Osteocyte (in vitro differentiated cells): Measurements from ENCODE around the gene MYL3. TPM values are rescaled to one million over a fixed set of nuclear protein-coding genes. Genes with fewer than 3 reads are reported as not detected.

Experiments
- DNase-seq: peaks from one replicate; pipeline ENCODE4 v3.0.0; 2021; ENCODE audit warnings: mixed read lengths; ENCODE audit not compliant: unreplicated experiment; ENCODE audit errors: extremely low spot score
- H3K27ac Mint-ChIP-seq: one replicate; pipeline ENCODE4 v1.8.0; 2021; ENCODE audit warnings: mild to moderate bottlenecking, mixed read lengths; ENCODE audit not compliant: unreplicated experiment
- H3K27me3 Mint-ChIP-seq: one replicate; pipeline ENCODE4 v1.8.0; 2021; ENCODE audit warnings: mixed read lengths; ENCODE audit not compliant: unreplicated experiment
- H3K36me3 Mint-ChIP-seq: one replicate; pipeline ENCODE4 v1.8.0; 2021; ENCODE audit warnings: mixed read lengths; ENCODE audit not compliant: unreplicated experiment
- H3K4me1 Mint-ChIP-seq: one replicate; pipeline ENCODE4 v1.8.0; 2021; ENCODE audit warnings: mixed read lengths; ENCODE audit not compliant: unreplicated experiment
- H3K4me3 Mint-ChIP-seq: one replicate; pipeline ENCODE4 v1.8.0; 2021; ENCODE audit warnings: mild to moderate bottlenecking, moderate library complexity, mixed read lengths; ENCODE audit not compliant: unreplicated experiment
- H3K9me3 Mint-ChIP-seq: one replicate; pipeline ENCODE4 v1.8.0; 2021; ENCODE audit warnings: mixed read lengths; ENCODE audit not compliant: unreplicated experiment
- CTCF ChIP-seq: fragments of 200-600 bp; sonication (generic); IDR thresholded peaks from 2 replicates; pipeline ENCODE4 v1.5.0; 2021; ENCODE audit warnings: antibody characterized with exemption, mild to moderate bottlenecking, moderate library complexity
- total RNA-seq: library from RNA; stranded (reverse); gene quantifications from 2 replicates; pipeline ENCODE4 v1.2.1, GENCODE V29; 2021

MYL3 gene
- total RNA-seq, 1 donor from 2014 or later = 1.6 TPM

- no peaks in the 10 kb centered on the region for H3K36me3 Mint-ChIP-seq
- H3K4me3 Mint-ChIP-seq = no peak overlapping the region
- peaks cover 4% of the 10 kb centered on the region for H3K27me3 Mint-ChIP-seq
- no peak overlapping the region for H3K27ac Mint-ChIP-seq
- H3K4me1 Mint-ChIP-seq = peaks cover 38% of the 10 kb centered on the region
- DNase-seq = no peak
- no peak for TF ChIP-seq CTCF
- H3K9me3 Mint-ChIP-seq = no peaks in the 10 kb centered on the region
Measured at GRCh38 chr3:46850468-46850779, 12.8 kb downstream of the MYL3 start.

- no peak overlapping the region for H3K27ac Mint-ChIP-seq
- no peaks in the 10 kb centered on the region for H3K9me3 Mint-ChIP-seq
- DNase-seq = peak; percentile 76
- H3K27me3 Mint-ChIP-seq = peaks cover 4% of the 10 kb centered on the region
- no peak for TF ChIP-seq CTCF
- peaks cover 43% of the 10 kb centered on the region for H3K4me1 Mint-ChIP-seq
- no peaks in the 10 kb centered on the region for H3K36me3 Mint-ChIP-seq
- no peak overlapping the region for H3K4me3 Mint-ChIP-seq
Measured at GRCh38 chr3:46849686-46850467, 13.4 kb downstream of the MYL3 start.

- H3K4me3 Mint-ChIP-seq = no peak overlapping the region
- peak; percentile 70 for DNase-seq
- no peaks in the 10 kb centered on the region for H3K27me3 Mint-ChIP-seq
- H3K36me3 Mint-ChIP-seq = no peaks in the 10 kb centered on the region
- no peak for TF ChIP-seq CTCF
- H3K27ac Mint-ChIP-seq = no peak overlapping the region
- H3K9me3 Mint-ChIP-seq = no peaks in the 10 kb centered on the region
- peaks cover 49% of the 10 kb centered on the region for H3K4me1 Mint-ChIP-seq
Measured at GRCh38 chr3:46849045-46849631, 14.1 kb downstream of the MYL3 start.

- Mint-ChIP-seq H3K27ac (no peak overlapping the region), H3K27me3 (no peaks in the 10 kb centered on the region), H3K9me3 (peaks cover 3% of the 10 kb centered on the region), H3K36me3 (no peaks in the 10 kb centered on the region), H3K4me1 (peaks cover 49% of the 10 kb centered on the region), H3K4me3 (no peak overlapping the region)
- peak; percentile 53 for TF ChIP-seq CTCF
- no peak for DNase-seq
Measured at GRCh38 chr3:46848271-46849044, 14.8 kb downstream of the MYL3 start.

- H3K9me3 Mint-ChIP-seq = peaks cover 9% of the 10 kb centered on the region
- peaks cover 5% of the 10 kb centered on the region for H3K27me3 Mint-ChIP-seq
- H3K4me1 Mint-ChIP-seq = peaks cover 49% of the 10 kb centered on the region
- no peaks in the 10 kb centered on the region for H3K36me3 Mint-ChIP-seq
- TF ChIP-seq CTCF = no peak
- H3K27ac Mint-ChIP-seq = no peak overlapping the region
- no peak for DNase-seq
- H3K4me3 Mint-ChIP-seq = no peak overlapping the region
Measured at GRCh38 chr3:46847744-46848143, 15.5 kb downstream of the MYL3 start.
